Stimulated activated CD4-positive, alpha-beta T cell treated with anti-CD3 and anti-CD28 coated beads, Interleukin-12 subunit alpha, Interleukin-12 subunit beta, amount 100 ng/mL, for 24 hours (primary cell): ENCODE measurements around the gene MAP3K15.
"Not testable (repeated sequence)": the region's sequence is repeated elsewhere in the genome, so short reads cannot be mapped to it uniquely, and the experiment has no call there.

ENCODE experiments used
- DNase-seq, 2 experiments: peaks; one replicate each; pipeline ENCODE4 v3.0.0-alpha.2; 2020; ENCODE audit warnings: low read depth in 2 of 2

Gene MAP3K15

DNA sequence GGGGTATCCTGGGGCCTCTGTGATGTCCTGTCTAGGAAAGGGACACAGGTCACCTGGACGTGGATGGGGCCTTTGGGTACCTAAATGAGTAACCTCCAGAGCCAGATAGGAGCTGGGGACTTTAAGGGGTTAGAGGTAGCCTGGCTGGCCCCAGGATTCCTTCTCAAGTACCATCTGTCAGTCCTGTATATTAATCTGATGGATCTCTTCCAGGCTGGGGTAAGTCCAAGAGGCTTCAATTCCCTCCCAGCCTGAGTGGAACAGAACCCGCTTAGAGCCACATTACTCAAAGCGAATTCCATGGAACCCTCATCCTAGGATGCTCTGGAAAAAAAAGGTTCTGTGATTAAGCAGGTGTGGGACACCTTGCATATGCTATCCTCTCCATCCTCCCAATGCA, 24.8 kb upstream of the MAP3K15 start:
- DNase-seq, result no peak

GRCh38 chrX:19539665-19540064, 24.4 kb upstream of the MAP3K15 start:
- DNase-seq, result no peak

DNA sequence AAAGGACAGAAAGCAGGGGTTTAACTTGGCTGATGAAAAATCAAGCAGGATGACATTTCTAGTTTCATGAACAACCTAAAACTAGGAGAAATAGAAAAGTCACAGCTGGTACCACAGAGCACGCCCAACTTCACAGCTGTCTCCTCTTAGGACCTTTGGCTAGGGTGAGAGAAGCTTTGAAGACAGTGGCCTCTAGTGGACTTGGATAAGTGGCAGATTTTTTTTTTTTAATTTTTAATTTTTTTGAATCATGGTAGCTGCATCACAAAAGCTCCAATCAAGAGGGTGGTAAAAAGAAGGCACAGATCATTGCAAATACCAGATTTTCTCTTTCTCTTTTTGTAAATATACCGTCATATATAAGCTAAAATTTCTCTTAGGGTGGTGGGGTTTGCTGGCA, 20.2 kb upstream of the MAP3K15 start:
- no peak for DNase-seq

DNA sequence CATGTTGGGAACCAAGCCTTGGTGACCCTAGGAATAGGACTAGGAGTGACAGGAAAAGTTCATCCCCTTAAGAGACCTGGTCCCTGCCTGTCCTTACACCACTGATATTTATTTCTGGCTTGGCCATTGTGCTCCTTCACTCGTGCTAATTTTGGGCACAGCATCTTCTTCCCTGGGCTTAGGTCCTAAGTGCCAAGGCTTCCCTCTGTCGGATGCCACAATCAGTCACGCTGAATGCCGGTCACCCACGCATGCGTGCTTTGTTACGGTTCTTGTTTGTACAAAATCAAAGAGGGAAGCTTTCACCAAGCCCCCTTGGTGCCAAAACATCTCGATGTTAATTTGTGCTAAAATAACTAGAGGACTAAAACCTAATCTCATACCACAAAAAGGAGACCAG, 17.4 kb upstream of the MAP3K15 start:
- no peak for DNase-seq

GRCh38 chrX:19517965-19518364, 2.7 kb upstream of the MAP3K15 start:
- DNase-seq, result no peak

DNA sequence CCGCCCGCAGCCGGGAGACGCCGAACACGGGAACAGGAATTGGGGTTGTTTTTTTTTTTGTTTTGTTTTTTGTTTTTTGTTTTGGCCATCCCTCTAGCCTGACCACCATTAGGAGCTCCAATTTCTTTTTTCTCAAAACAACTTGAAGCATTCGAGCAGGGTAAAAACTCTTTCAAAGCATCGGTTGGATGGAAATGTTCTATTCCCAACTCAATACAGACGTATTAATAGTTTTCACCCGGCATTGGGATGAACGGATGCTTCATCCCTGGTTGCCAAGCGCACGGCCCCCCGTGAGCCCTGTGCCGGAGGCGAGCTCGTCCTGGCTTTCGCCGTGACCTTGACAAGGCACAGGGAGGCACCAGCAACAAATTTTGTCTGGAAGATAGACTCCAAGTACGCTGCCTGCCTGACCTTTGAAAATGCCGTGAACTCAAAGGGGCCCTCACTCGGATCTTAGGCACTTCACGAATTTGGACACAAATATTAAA, 352 bp upstream of the MAP3K15 start:
- DNase-seq, result no peak

DNA sequence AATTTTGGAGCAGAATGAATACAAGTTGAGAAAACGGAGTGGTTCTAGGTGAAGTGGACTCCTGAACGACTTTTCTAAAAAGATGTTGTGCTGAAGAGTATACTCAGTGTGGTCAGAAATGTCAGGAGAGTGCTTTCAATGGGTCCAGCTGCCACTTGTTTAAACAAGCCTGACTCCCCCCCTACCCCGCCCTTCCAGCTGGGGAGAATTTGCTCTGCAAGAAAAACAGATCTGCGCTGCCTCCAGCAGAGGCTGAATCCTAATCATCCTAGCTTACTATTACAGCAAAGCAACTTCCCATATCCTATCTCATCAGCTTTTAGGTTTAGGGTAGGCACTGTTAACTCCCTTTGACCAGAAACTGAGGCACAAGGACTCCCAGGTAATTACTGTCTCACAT, 1.9 kb downstream of the MAP3K15 start:
- no peak for DNase-seq

DNA sequence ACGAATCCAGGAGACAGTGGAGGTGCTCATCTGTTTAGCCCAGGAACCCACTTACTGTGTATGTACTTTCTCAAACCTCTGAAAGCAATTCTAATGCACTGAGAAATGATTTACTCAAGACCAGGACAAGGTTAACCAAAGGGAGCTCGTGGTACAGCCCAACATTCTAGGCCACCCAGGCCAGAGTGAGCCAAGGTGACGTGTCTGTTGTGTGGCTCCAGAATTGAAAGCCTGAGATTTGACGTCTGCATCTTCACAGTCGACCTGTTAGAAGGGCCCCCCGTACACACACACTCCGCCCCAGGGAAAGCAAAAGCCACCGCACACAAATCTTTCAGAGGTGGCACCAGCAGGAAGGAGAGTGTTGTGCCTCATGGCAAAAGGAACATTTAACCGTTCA, 2.3 kb downstream of the MAP3K15 start:
- no peak for DNase-seq

- no peak for DNase-seq
Measured at GRCh38 chrX:19512359-19512758, 2.9 kb downstream of the MAP3K15 start.

GRCh38 chrX:19511796-19512195, 3.5 kb downstream of the MAP3K15 start:
- not testable (repeated sequence) for DNase-seq

DNA sequence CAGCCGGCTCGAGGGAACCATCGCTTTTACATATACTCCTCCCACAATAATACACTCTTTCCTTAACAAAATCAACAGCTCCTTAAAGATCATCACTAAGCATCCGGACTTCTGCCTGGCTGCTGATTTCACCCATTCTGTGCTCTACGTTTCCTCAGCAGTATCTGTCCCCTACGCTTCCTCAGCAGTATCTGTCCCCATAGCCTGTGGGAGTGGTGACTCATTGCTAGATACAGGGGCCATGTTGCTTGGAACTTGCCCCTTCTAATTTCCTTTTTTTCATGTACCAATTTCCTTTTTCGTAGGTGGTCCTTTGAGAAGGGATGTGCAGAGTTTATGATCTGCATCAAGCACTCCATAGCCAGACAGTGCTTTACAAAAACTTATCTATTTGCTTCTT, 18.6 kb downstream of the MAP3K15 start:
- DNase-seq, result no peak

- DNase-seq, result no peak
Measured at GRCh38 chrX:19487520-19488200, 27.6 kb downstream of the MAP3K15 start.

GRCh38 chrX:19479458-19479857, 35.9 kb downstream of the MAP3K15 start:
- DNase-seq, result no peak

- not testable (repeated sequence) for DNase-seq
Measured at GRCh38 chrX:19468383-19468782, 46.9 kb downstream of the MAP3K15 start.

DNA sequence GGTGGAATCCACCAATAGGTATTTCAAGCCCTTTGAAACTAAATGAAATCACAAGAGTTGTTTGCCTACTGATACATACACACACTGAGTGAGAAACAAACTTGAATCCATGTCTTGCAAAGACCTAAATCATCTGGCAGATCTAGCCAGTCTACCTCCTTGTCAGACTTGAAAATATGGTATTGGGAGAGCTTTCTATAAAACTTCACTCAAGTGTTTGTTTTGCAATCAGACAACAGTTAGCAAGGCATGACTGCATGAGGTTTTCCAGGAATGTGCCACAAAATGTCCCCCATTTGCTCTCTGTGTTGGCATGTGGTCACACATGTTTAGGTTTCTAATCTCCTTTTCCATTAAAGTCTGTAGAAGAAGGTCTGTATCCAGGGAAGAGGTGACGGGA, 52.4 kb downstream of the MAP3K15 start:
- no peak for DNase-seq

GRCh38 chrX:19462231-19462630, 53.1 kb downstream of the MAP3K15 start:
- DNase-seq, result no peak

- no peak for DNase-seq
Measured at GRCh38 chrX:19457662-19458061, 57.6 kb downstream of the MAP3K15 start.

GRCh38 chrX:19448077-19448476, 67.2 kb downstream of the MAP3K15 start:
- DNase-seq, result no peak

GRCh38 chrX:19446397-19446796, 68.9 kb downstream of the MAP3K15 start:
- DNase-seq, result no peak

DNA sequence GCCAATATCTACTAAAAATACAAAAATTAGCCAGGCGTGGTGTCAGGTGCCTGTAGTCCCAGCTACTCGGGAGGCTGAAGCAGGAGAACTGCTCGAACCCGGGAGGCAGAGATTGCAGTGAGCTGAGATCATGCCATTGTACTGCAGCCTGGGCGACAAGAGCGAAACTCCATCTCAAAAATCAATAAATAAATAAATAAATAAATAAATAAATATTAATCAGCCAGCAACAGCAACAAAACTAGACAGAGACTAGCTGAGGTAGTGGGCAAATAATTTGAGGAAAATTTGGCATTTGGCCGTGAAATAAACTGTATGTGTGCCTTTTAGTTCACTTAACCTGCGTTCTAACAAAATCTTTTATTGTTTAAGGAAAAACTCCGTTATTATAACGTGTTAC, 69.5 kb downstream of the MAP3K15 start:
- not testable (repeated sequence) for DNase-seq

DNA sequence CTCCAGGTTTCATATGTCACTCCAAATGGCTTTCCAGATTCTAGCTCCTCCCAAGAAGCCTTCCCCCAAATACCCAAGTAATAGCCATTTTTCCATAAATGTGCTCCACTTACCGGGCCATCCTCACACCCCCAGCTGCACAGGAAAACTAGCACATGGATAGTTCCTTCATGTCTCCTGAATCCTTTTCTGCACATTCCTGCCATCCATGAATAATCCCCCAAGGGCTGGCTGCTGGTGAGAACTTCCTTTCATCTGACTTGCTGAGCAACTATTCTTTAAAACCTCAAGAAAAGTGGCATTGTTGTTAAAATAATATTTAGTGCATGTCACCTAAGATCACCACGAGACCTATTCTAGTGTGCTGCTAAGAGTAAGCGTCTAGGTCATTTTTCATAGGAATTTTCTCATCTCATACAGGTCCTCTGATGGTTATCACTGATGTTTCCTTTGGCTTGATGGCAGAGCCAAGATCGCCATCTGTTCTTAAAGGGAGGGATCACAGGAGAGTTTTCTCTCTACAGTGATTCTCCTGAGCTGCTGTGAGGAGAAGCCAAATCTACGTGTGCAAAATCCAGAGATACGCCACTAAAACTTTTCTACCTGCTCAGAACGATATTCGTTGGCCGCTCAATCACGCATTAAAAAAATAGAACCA, 71.3 kb downstream of the MAP3K15 start:
- no peak for DNase-seq

GRCh38 chrX:19440713-19441112, 74.6 kb downstream of the MAP3K15 start:
- DNase-seq, result no peak

GRCh38 chrX:19422661-19423060, 92.6 kb downstream of the MAP3K15 start:
- DNase-seq, result not testable (repeated sequence)

DNA sequence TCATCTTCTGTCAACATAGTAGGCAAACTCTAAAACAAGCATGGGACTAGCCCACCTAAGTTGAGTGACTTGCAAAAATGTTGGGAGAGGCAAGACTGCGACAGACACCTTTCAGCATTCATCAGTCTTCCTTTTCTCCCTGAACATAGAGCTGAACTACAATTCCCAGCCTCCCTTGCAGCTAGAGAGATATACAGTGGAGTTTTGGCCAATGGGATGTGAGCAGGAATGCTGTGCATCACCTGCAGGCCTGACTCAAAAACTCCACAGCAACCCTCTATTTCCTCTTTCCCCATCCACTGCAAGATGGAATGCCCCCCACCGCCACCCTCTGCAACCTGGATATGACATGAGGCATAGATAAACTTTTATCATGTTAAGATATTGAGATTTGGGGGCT, 105.0 kb downstream of the MAP3K15 start:
- no peak for DNase-seq
